Left kidney (tissue), 1 donor: ENCODE results near the gene COMMD8. TPM values are rescaled to one million over a fixed set of nuclear protein-coding genes. Genes with fewer than 3 reads are reported as not detected.

ENCODE experiments used
- polyA plus RNA-seq: library from polyadenylated mRNA; unstranded; fragments of 120-200 nt; gene quantifications from one replicate; pipeline ENCODE4 v1.2.1, GENCODE V29; 2013; ENCODE audit not compliant: insufficient read length

COMMD8 gene
- polyA plus RNA-seq, 1 donor = 38.7 TPM

Other genes starting within 250 kb of the COMMD8 start
- 53.3 TPM for gene ATP10D, start 21.6 kb upstream of the COMMD8 start, polyA plus RNA-seq